AG04450 (cell line): Measurements from ENCODE around the gene WDFY1. TPM values are rescaled to one million over a fixed set of nuclear protein-coding genes. Genes with fewer than 3 reads are reported as not detected.

Source experiments
- CTCF ChIA-PET: fragments of 300-600, 350-600 bp; formaldehyde crosslinking; extraction: SDS; loops from one replicate; lab custom pipeline; 2022; ENCODE audit warnings: antibody characterized with exemption, inconsistent platforms; lab: Charles Lee
- POLR2A ChIA-PET: fragments of 350-600 bp; formaldehyde crosslinking; extraction: SDS; loops from one replicate; lab custom pipeline; 2021; ENCODE audit warnings: antibody characterized with exemption, inconsistent platforms; lab: Yijun Ruan, JAX
- DNase-seq: peaks from one replicate; pipeline ENCODE4 v3.0.0-alpha.2; 2011; ENCODE audit warnings: low read depth, low spot score
- H3K27ac ChIP-seq: one replicate; pipeline ENCODE4 v1.5.1; 2012; ENCODE audit warnings: low read depth, low read length, control low read depth
- H3K27me3 ChIP-seq: one replicate; pipeline ENCODE4 v1.6.0; 2012; ENCODE audit warnings: low read length; ENCODE audit not compliant: control insufficient read depth, insufficient read depth
- H3K4me3 ChIP-seq: 2 replicates; pipeline ENCODE4 v1.5.1; 2011; ENCODE audit warnings: mild to moderate bottlenecking, low read depth, low read length, control low read depth
- H3K9me3 ChIP-seq: 2 replicates; pipeline ENCODE4 v1.5.1; 2012; ENCODE audit warnings: low read length; ENCODE audit not compliant: control insufficient read depth, insufficient read depth
- CTCF ChIP-seq: IDR thresholded peaks from 2 replicates; pipeline ENCODE4 v1.5.1; 2011; ENCODE audit warnings: low read depth, low read length, control low read depth, inconsistent platforms
- polyA plus RNA-seq: library from polyadenylated mRNA; depleted of rRNA; stranded (reverse); fragments of >200 nt; gene quantifications from 2 replicates; pipeline ENCODE4 v1.2.3, GENCODE V29; 2011

Gene WDFY1
- polyA plus RNA-seq, 1 experiment, result 74.8 TPM

- Histone ChIP-seq H3K9me3 (no peaks in the 10 kb centered on the region), H3K4me3 (no peak overlapping the region), H3K27ac (no peak overlapping the region), H3K27me3 (no peaks in the 10 kb centered on the region)
- DNase-seq, result no peak
- CTCF ChIA-PET, result interaction anchor here (0.6 kb wide), 1 partner anchor 37 kb away, joined by 3 read pairs; no protein-coding TSS in a partner anchor
- POLR2A ChIA-PET, result no interaction called here
- TF ChIP-seq CTCF, result no peak
Observed at GRCh38 chr2:223888251-223888650, 56.9 kb downstream of the WDFY1 start.

- Histone ChIP-seq H3K27ac (no peak overlapping the region), H3K9me3 (no peaks in the 10 kb centered on the region), H3K4me3 (no peak overlapping the region), H3K27me3 (no peaks in the 10 kb centered on the region)
- POLR2A ChIA-PET, result no interaction called here
- TF ChIP-seq CTCF, result no peak
- no peak for DNase-seq
- CTCF ChIA-PET, result no interaction called here
Observed at GRCh38 chr2:223887127-223887526, 58.0 kb downstream of the WDFY1 start.

GRCh38 chr2:223886726-223887125, 58.4 kb downstream of the WDFY1 start:
- ChIA-PET POLR2A (no interaction called here), CTCF (no interaction called here)
- Histone ChIP-seq H3K9me3 (no peaks in the 10 kb centered on the region), H3K27me3 (no peaks in the 10 kb centered on the region), H3K4me3 (no peak overlapping the region), H3K27ac (no peak overlapping the region)
- TF ChIP-seq CTCF, result no peak
- DNase-seq, result no peak

GRCh38 chr2:223884399-223884798, 60.7 kb downstream of the WDFY1 start:
- TF ChIP-seq CTCF, result no peak
- DNase-seq, result no peak
- CTCF ChIA-PET, result no interaction called here
- Histone ChIP-seq H3K27me3 (no peaks in the 10 kb centered on the region), H3K4me3 (no peak overlapping the region), H3K27ac (no peak overlapping the region), H3K9me3 (no peaks in the 10 kb centered on the region)
- POLR2A ChIA-PET, result no interaction called here

GRCh38 chr2:223882715-223883114, 62.4 kb downstream of the WDFY1 start:
- ChIA-PET POLR2A (no interaction called here), CTCF (no interaction called here)
- Histone ChIP-seq H3K27ac (no peak overlapping the region), H3K27me3 (no peaks in the 10 kb centered on the region), H3K4me3 (no peak overlapping the region), H3K9me3 (no peaks in the 10 kb centered on the region)
- no peak for TF ChIP-seq CTCF
- DNase-seq, result no peak
